K562 (cell line): ENCODE results near the gene DALRD3. TPM values are rescaled to one million over a fixed set of nuclear protein-coding genes. Genes with fewer than 3 reads are reported as not detected.

ENCODE experiments used
- ATAC-seq: fragments of 200-7000 bp; cut with Tn5 transposase; 3 replicates; pipeline ENCODE4 v1.9.1; 2020; ENCODE audit warnings: moderate library complexity
- BruUV-seq: library from RNA; stranded (reverse); fragments of 400-500 nt; replicated peaks from 2 replicates; lab custom pipeline; 2021; lab: Mats Ljungman, UMichigan
- CTCF ChIA-PET: fragments of 300-600 bp; formaldehyde crosslinking; extraction: SDS; loops from one replicate; lab custom pipeline; 2021; ENCODE audit warnings: low intra/inter-chr PET ratio; lab: Yijun Ruan, JAX
- POLR2A ChIA-PET: fragments of 300-600, 350-650 bp; sonication (Branson Sonifier 250); formaldehyde crosslinking; extraction: SDS; loops from one replicate; lab custom pipeline; 2021; ENCODE audit warnings: antibody characterized with exemption, inconsistent platforms; lab: Yijun Ruan, JAX
- DNase-seq, 4 experiments: peaks; one replicate each; pipeline versions ENCODE4 v3.0.0 to v3.0.0-alpha.2; 2011 to 2018; ENCODE audit warnings: low spot score in 3 of 4, mixed read lengths in 3 of 4; ENCODE audit errors: extremely low read depth in 1 of 4
- FAIRE-seq: peaks from 2 replicates; lab custom pipeline; 2011; peaks lifted over from hg19 to GRCh38; lab: Jason Lieb, UNC
- H2AFZ ChIP-seq: 2 replicates; pipeline ENCODE4 v1.6.0; 2011; ENCODE audit warnings: low read depth, low read length, control low read depth, inconsistent platforms
- H3K27ac ChIP-seq: fragments of 200-600 bp; 3 replicates; pipeline ENCODE4 v1.8.0; 2011; ENCODE audit warnings: low read depth, mild to moderate bottlenecking, control low read depth, inconsistent platforms, low read length, moderate library complexity, mixed read lengths; ENCODE audit errors: extremely low read depth
- H3K27me3 ChIP-seq, 2 experiments: fragments of 300-600 bp in 1 of 2; 2 replicates in 1 of 2; 3 replicates in 1 of 2; pipeline versions ENCODE4 v1.6.0 to v1.8.0; 2011; ENCODE audit warnings: inconsistent platforms in 2 of 2, low read length in 2 of 2, mild to moderate bottlenecking in 1 of 2, mixed read lengths in 1 of 2, moderate library complexity in 1 of 2; ENCODE audit not compliant: control insufficient read depth in 2 of 2, insufficient read depth in 2 of 2
- H3K36me3 ChIP-seq: fragments of 300-600 bp; 3 replicates; pipeline ENCODE4 v1.8.0; 2011; ENCODE audit warnings: mild to moderate bottlenecking, low read length, inconsistent platforms; ENCODE audit not compliant: control insufficient read depth, insufficient read depth
- H3K4me1 ChIP-seq, 2 experiments: fragments of 200-600 bp in 1 of 2; replicated peaks in 1 of 2; 2 replicates in 1 of 2; 3 replicates in 1 of 2; pipeline versions ENCODE4 v1.5.1 to v1.8.0; 2011; ENCODE audit warnings: inconsistent platforms in 2 of 2, low read length in 2 of 2, mild to moderate bottlenecking in 1 of 2, mixed read lengths in 1 of 2, moderate library complexity in 1 of 2; ENCODE audit not compliant: control insufficient read depth in 2 of 2, insufficient read depth in 2 of 2
- H3K4me2 ChIP-seq: 2 replicates; pipeline ENCODE4 v1.6.1; 2011; ENCODE audit warnings: low read length, control low read depth, inconsistent platforms, mixed read lengths; ENCODE audit not compliant: insufficient read depth
- H3K4me3 ChIP-seq: fragments of 200-600 bp; sonication (generic), shearing (Covaris generic); 2 replicates; pipeline ENCODE4 v1.5.1; 2016; ENCODE audit warnings: control low read depth, inconsistent platforms
- H3K79me2 ChIP-seq: fragments of 200-600 bp; 3 replicates; pipeline ENCODE4 v1.8.0; 2011; ENCODE audit warnings: low read length, inconsistent platforms; ENCODE audit not compliant: control insufficient read depth, insufficient read depth
- H3K9ac ChIP-seq, 2 experiments: 2 replicates each; pipeline versions ENCODE4 v1.6.0 to v1.6.1; 2011; ENCODE audit warnings: low read depth in 2 of 2, low read length in 2 of 2, control low read depth in 1 of 2, inconsistent platforms in 1 of 2, mild to moderate bottlenecking in 1 of 2, mixed read lengths in 1 of 2; ENCODE audit not compliant: insufficient read depth in 1 of 2
- H3K9me1 ChIP-seq: one replicate; pipeline ENCODE4 v1.6.0; 2011; ENCODE audit warnings: inconsistent platforms, mild to moderate bottlenecking, low read length, moderate library complexity; ENCODE audit not compliant: control insufficient read depth, insufficient read depth
- H3K9me3 ChIP-seq: replicated peaks from 2 replicates; pipeline ENCODE4 v1.5.1; 2011; ENCODE audit warnings: low read depth, low read length, inconsistent platforms; ENCODE audit not compliant: control insufficient read depth, insufficient read depth
- H4K20me1 ChIP-seq: replicated peaks from 2 replicates; pipeline ENCODE4 v1.6.1; 2011; ENCODE audit warnings: low read length, inconsistent platforms, mixed read lengths; ENCODE audit not compliant: control insufficient read depth, insufficient read depth
- CREM ChIP-seq: IDR thresholded peaks from 2 replicates; pipeline ENCODE4 v1.6.1; 2014; ENCODE audit warnings: antibody characterized with exemption, low read depth
- EP300 ChIP-seq: IDR thresholded peaks from 2 replicates; pipeline ENCODE4 v1.6.1; 2012; ENCODE audit warnings: low read length, improper control_type of control experiment
- EZH2 ChIP-seq: IDR thresholded peaks from 2 replicates; pipeline ENCODE4 v1.6.1; 2012; ENCODE audit warnings: low read depth, mild to moderate bottlenecking, inconsistent platforms, low read length, borderline replicate concordance
- GABPA ChIP-seq: fragments of 200-800 bp; sonication (Bioruptor generic); conservative IDR thresholded peaks from 2 replicates; pipeline ENCODE4 v1.6.1; 2016; ENCODE audit warnings: low read depth, missing genetic modification characterization, missing compliant biosample characterization
- NFIX ChIP-seq: fragments of 250-450 bp; sonication (Bioruptor Pico); IDR thresholded peaks from 2 replicates; pipeline ENCODE4 v1.4.0; 2020; ENCODE audit warnings: low read depth, mild to moderate bottlenecking, moderate library complexity
- PCBP1 ChIP-seq: fragments of 200-400 bp; formaldehyde crosslinking; IDR thresholded peaks from 2 replicates; pipeline ENCODE4 v1.6.1; 2018; ENCODE audit warnings: mild to moderate bottlenecking, low read depth, low read length; ENCODE audit not compliant: poor library complexity, severe bottlenecking
- RNF2 ChIP-seq: sonication (generic); IDR thresholded peaks from 2 replicates; pipeline ENCODE4 v1.6.1; 2016
- SUPT5H ChIP-seq: fragments of 450-650 bp; IDR thresholded peaks from 2 replicates; pipeline ENCODE4 v1.6.1; 2016
- TCF7 ChIP-seq: sonication (generic); IDR thresholded peaks from 2 replicates; pipeline ENCODE4 v1.6.1; 2016; ENCODE audit warnings: antibody characterized with exemption, borderline replicate concordance
- TOE1 ChIP-seq, 2 experiments: fragments of 450-650 bp in 1 of 2; sonication (generic) in 1 of 2; formaldehyde crosslinking in 1 of 2; IDR thresholded peaks; 2 replicates each; pipeline versions ENCODE4 v1.7.1 to v1.8.0; 2016 to 2022; ENCODE audit warnings: borderline replicate concordance in 2 of 2, mild to moderate bottlenecking in 2 of 2, antibody characterized with exemption in 1 of 2, inconsistent platforms in 1 of 2, low read depth in 1 of 2, missing genetic modification reagents in 1 of 2, moderate library complexity in 1 of 2
- ZNF253 ChIP-seq: fragments of 250-450 bp; sonication (Bioruptor Pico); conservative IDR thresholded peaks from 2 replicates; pipeline ENCODE4 v1.6.1; 2021; ENCODE audit warnings: mild to moderate bottlenecking
- ZNF76 ChIP-seq: fragments of 250-450 bp; sonication (Bioruptor Pico); IDR thresholded peaks from 2 replicates; pipeline ENCODE4 v1.4.0; 2020; ENCODE audit warnings: mild to moderate bottlenecking, moderate library complexity, borderline replicate concordance
- WGBS: fragments of 100-300 bp; shearing (Covaris generic); methylation state at CpG from one replicate; pipeline ENCODE4 v1.1.6; 2016; ENCODE audit warnings: low coverage, mixed read lengths; ENCODE audit not compliant: insufficient coverage; ENCODE audit errors: missing lambda C conversion rate; 5-methylcytosine and 5-hydroxymethylcytosine counted together
- in situ Hi-C: fragments of 300-500 bp; cut with MboI; formaldehyde crosslinking; loops from 4 replicates; pipeline ENCODE4 v1.15.0; 2018; ENCODE audit warnings: inconsistent platforms, mixed read lengths
- intact Hi-C: fragments of 100-400 bp; cut with micrococcal nuclease; formaldehyde crosslinking; loops from 2 replicates; pipeline ENCODE4 v1.14.2; 2022
- polyA plus RNA-seq, 8 experiments: library from polyadenylated mRNA; depleted of rRNA in 4 of 8; stranded (reverse) in 5 of 8; unstranded in 3 of 8; fragments of >200 nt; fragmentation: Nextera tagmentation in 2 of 8; fragmentation: Illumina TruSeq in 1 of 8; extraction: Ambion mirVana in 2 of 8; extraction: Trizol in 1 of 8; gene quantifications; 2 replicates each; pipeline versions ENCODE4 v1.2.1 to v1.2.3, GENCODE V29; 2011 to 2014; ENCODE audit warnings: inconsistent platforms in 1 of 8, missing spikeins in 1 of 8
- total RNA-seq, 7 experiments: library from RNA; depleted of rRNA in 6 of 7; stranded (reverse); fragments of >200 nt in 6 of 7; fragmentation: Illumina TruSeq in 2 of 7; extraction: Trizol in 2 of 7; gene quantifications; 2 replicates each; pipeline versions ENCODE4 v1.2.1 to v1.2.3, GENCODE V29; 2011 to 2021; ENCODE audit warnings: low replicate concordance in 1 of 7
- TF ChIP-seq, protein P1 (sequence below): sonication (generic); formaldehyde crosslinking; IDR thresholded peaks from 2 replicates; pipeline ENCODE4 v1.8.0; 2022; ENCODE audit warnings: mild to moderate bottlenecking, missing genetic modification reagents
- TF ChIP-seq, protein P2 (sequence below): fragments of 250-450 bp; sonication (Bioruptor Pico); IDR thresholded peaks from 2 replicates; pipeline ENCODE4 v1.4.0; 2020; ENCODE audit warnings: mild to moderate bottlenecking, moderate library complexity, borderline replicate concordance
- TF ChIP-seq, protein P3 (sequence below): sonication (generic); formaldehyde crosslinking; IDR thresholded peaks from 2 replicates; pipeline ENCODE4 v1.8.1; 2023; ENCODE audit warnings: mild to moderate bottlenecking, missing genetic modification reagents

DALRD3 gene
- total and polyA plus RNA-seq, 9 of the 15 experiments (the other 6 are each of a cell fraction or from before 2014, with no cell fraction given) = 6.6 to 31.3 (median 14.4) TPM

DNA sequence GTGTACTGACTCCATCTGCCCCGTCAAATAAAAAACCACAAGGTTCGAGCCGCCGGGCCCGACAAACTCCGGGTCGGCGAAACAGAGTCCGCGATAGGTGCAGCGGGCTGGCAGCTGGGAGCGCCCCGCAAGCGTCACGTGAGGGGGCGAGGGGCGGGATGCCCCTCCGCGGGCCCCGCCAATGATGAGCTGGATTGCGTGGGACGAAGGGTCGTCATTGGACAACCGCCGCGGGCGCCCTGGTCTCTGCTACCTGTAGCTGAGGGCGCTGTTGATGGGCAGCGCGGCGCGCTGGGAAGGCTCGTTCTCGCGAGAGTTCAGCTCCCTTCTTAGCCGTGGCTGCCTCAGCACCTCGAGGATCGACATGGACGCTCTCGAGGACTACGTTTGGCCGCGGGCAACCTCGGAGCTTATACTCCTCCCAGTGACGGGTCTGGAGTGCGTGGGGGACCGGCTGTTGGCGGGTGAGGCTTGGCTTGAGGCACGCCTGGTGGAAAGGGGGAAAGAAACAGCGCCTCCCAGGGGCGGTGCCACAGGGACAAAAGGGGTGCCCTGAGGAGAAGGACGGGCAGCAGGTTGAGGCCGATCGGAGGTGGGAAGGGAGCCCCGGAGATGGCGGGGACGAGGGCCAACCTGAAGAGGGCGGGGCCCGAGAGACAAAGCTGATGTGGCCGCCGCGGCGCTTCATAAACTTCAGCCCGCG lies 11.2 kb downstream of the DALRD3 start, which contains the start of gene WDR6:
Gene WDR6 (plus strand): TSS at position 324 of the 703 bp plus-strand sequence. CDS start 41 bp downstream, at position 365.
- Histone ChIP-seq H3K4me1 (peaks cover 19 to 45% of the 10 kb centered on the region in 2 experiments; a peak in 4 of 5 replicates), H3K9ac (peak within 1 kb of the TSS; percentile 97 to 99), H3K9me3 (no peaks in the 10 kb centered on the region), H3K9me1 (no peaks in the 10 kb centered on the region), H3K36me3 (peaks cover 16% of the 10 kb centered on the region; the same call in 2 of the 3 replicates), H4K20me1 (peaks cover 8% of the 10 kb centered on the region), H3K4me2 (peak within 1 kb of the TSS; percentile 94), H3K4me3 (peak within 1 kb of the TSS; percentile 80), H3K79me2 (peaks cover 44% of the 10 kb centered on the region), H2AFZ (peak within 1 kb of the TSS; percentile 99), H3K27me3 (no peaks in the 10 kb centered on the region), H3K27ac (peak within 1 kb of the TSS; percentile 99)
- CTCF ChIA-PET = interaction anchor here (0.6 kb wide), 1 partner anchor 85 kb away, joined by 4 read pairs; no protein-coding TSS in a partner anchor
- WGBS = under 1% methylated on average over 46 of the region's 65 CpGs
- intact Hi-C loops = loop anchor here (2.0 to 5.0 kb wide), 2 partner anchors 18 to 90 kb away; partner anchors contain the start of gene ARIH2
- BruUV-seq = no TSS peak
- POLR2A ChIA-PET = interaction anchor here (0.6 to 3.0 kb wide), 17 partner anchors 10 to 739 kb away, joined by 3 to 104 read pairs (median 4); partner anchors contain the start of genes DALRD3, IMPDH2, LAMB2 and NDUFAF3
- ATAC-seq (peak; percentile 89), DNase-seq (peak; percentile 91 to 97 (median 94)), FAIRE-seq (peak; percentile 93)
- in situ Hi-C loops = no loop called here
- TF ChIP-seq CREM (peak; percentile 63; the same call in 1 of the 2 replicates), GABPA (tag) (0 out of 2 replicates have a peak, but pooled peaks have one; percentile 25), ZNF253 (no peak), PCBP1 (peak; percentile 47), RNF2 (peak; percentile 58; the same call in 1 of the 2 replicates), TCF7 (no peak), ZNF76 (CRISPR knock-in tag) (no peak), SUPT5H (peak; percentile 89), EP300 (no peak), NFIX (CRISPR knock-in tag) (no peak), TOE1 (IDR thresholded peaks at IDR 0.05; ENCODE audit: borderline replicate concordance) (peak; percentile 81; the same call in 1 of the 2 replicates), TOE1 (CRISPR knock-in tag; IDR thresholded peaks at IDR 0.05; ENCODE audit: borderline replicate concordance, low read depth) (no peak), EZH2 (no peak)
- TF ChIP-seq, protein P1, sequence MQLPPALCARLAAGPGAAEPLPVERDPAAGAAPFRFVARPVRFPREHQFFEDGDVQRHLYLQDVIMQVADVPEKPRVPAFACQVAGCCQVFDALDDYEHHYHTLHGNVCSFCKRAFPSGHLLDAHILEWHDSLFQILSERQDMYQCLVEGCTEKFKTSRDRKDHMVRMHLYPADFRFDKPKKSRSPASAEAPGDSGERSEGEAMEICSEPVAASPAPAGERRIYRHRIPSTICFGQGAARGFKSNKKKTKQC (CRISPR knock-in tag) = peak; percentile 65; the same call in 1 of the 2 replicates
- TF ChIP-seq, protein P2, sequence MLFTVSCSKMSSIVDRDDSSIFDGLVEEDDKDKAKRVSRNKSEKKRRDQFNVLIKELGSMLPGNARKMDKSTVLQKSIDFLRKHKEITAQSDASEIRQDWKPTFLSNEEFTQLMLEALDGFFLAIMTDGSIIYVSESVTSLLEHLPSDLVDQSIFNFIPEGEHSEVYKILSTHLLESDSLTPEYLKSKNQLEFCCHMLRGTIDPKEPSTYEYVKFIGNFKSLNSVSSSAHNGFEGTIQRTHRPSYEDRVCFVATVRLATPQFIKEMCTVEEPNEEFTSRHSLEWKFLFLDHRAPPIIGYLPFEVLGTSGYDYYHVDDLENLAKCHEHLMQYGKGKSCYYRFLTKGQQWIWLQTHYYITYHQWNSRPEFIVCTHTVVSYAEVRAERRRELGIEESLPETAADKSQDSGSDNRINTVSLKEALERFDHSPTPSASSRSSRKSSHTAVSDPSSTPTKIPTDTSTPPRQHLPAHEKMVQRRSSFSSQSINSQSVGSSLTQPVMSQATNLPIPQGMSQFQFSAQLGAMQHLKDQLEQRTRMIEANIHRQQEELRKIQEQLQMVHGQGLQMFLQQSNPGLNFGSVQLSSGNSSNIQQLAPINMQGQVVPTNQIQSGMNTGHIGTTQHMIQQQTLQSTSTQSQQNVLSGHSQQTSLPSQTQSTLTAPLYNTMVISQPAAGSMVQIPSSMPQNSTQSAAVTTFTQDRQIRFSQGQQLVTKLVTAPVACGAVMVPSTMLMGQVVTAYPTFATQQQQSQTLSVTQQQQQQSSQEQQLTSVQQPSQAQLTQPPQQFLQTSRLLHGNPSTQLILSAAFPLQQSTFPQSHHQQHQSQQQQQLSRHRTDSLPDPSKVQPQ (CRISPR knock-in tag) = no peak
- TF ChIP-seq, protein P3, sequence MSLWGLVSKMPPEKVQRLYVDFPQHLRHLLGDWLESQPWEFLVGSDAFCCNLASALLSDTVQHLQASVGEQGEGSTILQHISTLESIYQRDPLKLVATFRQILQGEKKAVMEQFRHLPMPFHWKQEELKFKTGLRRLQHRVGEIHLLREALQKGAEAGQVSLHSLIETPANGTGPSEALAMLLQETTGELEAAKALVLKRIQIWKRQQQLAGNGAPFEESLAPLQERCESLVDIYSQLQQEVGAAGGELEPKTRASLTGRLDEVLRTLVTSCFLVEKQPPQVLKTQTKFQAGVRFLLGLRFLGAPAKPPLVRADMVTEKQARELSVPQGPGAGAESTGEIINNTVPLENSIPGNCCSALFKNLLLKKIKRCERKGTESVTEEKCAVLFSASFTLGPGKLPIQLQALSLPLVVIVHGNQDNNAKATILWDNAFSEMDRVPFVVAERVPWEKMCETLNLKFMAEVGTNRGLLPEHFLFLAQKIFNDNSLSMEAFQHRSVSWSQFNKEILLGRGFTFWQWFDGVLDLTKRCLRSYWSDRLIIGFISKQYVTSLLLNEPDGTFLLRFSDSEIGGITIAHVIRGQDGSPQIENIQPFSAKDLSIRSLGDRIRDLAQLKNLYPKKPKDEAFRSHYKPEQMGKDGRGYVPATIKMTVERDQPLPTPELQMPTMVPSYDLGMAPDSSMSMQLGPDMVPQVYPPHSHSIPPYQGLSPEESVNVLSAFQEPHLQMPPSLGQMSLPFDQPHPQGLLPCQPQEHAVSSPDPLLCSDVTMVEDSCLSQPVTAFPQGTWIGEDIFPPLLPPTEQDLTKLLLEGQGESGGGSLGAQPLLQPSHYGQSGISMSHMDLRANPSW (CRISPR knock-in tag) = no peak
